Measurements from ENCODE around the gene PTMA. TPM values are rescaled to one million over a fixed set of nuclear protein-coding genes. Genes with fewer than 3 reads are reported as not detected.

The PTMA gene
- total RNA-seq, 1 experiment from 2014 or later, result 1,390 TPM

DNA sequence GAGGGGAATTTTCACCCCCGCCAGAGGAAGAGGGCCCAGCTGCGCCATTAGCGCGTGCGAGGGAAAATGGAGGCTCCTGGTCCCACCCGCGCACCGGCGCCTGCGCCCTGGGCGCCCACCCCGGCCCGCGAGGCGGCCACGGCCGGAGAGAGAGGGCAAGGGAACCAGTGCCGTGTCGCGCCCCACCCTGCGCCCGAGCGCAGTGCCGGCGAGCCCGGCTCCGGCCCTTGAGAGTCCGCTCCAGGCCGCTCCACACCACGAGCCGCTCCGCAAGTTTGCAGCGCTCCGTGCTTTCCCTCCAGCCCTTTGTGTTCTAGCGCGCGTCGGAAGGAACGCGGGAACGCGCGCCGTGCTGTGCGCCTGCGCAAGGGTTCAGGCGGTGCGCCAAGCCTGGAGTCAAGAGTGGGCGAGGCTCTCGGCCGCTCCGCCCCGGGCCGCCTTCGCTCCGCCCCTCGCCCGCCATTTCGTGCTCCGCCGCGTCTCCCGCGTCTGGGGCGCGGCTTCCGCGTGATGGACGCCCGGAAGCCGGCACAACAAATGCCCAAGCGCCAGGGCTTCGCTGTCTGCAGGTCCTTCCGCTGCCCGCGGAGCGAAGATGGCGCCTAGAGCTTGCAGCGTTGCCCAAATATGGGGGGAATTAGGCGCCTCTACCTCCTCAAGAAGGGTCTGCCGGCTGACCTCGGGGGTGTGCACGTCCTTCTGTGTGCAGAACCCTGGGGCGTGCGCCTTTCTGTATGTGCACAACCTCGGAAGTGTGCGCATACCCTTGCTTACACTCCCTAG, 46.1 kb upstream of the PTMA start:
- CTCF ChIA-PET, result no interaction called here
- POLR2A ChIA-PET, result interaction anchor here (1.1 kb wide), 1 partner anchor 11 kb away, joined by 7 read pairs; no protein-coding TSS in a partner anchor
- BruUV-seq (replicated peaks), result no TSS peak
- intact Hi-C loops (cut with micrococcal nuclease; ENCODE audit: unreplicated experiment), result no loop called here
- in situ Hi-C loops (cut with HindIII; ENCODE audit: low pct_unique_long_range_greater_than_20kb, low sequenced_read_pairs), result no loop called here
- ATAC-seq, result peak; percentile 79
- H3K27ac ChIP-seq (ENCODE audit: low read length), result peak overlapping the region; percentile 87
- no peaks in the 10 kb centered on the region for H3K27me3 ChIP-seq (ENCODE audit: control insufficient read depth, insufficient read depth, low read length)
- H3K36me3 ChIP-seq (ENCODE audit: control insufficient read depth, insufficient read depth, low read length), result no peaks in the 10 kb centered on the region
- DNase-seq (ENCODE audit: low read depth, low spot score), result peak; percentile 71
- peak overlapping the region; percentile 40 to 50 for H3K4me3 ChIP-seq (ENCODE audit: low read depth in 2 of 2, low read length in 2 of 2)
- H3K4me1 ChIP-seq (ENCODE audit: control insufficient read depth, insufficient read depth, low read length), result peaks cover 18% of the 10 kb centered on the region
- TF ChIP-seq POLR2AphosphoS5 (IDR thresholded peaks at IDR 0.05; ENCODE audit: low read depth, low read length) (peak; percentile 81), SIN3A (IDR thresholded peaks at IDR 0.05; ENCODE audit: borderline replicate concordance, insufficient read depth, low read depth, low read length) (peak; percentile 31; the same call in 1 of the 2 replicates), TCF7L2 (IDR thresholded peaks at IDR 0.05; ENCODE audit: low read depth, low read length) (peak; percentile 57; the same call in 1 of the 2 replicates)
- TF ChIP-seq, protein P1, sequence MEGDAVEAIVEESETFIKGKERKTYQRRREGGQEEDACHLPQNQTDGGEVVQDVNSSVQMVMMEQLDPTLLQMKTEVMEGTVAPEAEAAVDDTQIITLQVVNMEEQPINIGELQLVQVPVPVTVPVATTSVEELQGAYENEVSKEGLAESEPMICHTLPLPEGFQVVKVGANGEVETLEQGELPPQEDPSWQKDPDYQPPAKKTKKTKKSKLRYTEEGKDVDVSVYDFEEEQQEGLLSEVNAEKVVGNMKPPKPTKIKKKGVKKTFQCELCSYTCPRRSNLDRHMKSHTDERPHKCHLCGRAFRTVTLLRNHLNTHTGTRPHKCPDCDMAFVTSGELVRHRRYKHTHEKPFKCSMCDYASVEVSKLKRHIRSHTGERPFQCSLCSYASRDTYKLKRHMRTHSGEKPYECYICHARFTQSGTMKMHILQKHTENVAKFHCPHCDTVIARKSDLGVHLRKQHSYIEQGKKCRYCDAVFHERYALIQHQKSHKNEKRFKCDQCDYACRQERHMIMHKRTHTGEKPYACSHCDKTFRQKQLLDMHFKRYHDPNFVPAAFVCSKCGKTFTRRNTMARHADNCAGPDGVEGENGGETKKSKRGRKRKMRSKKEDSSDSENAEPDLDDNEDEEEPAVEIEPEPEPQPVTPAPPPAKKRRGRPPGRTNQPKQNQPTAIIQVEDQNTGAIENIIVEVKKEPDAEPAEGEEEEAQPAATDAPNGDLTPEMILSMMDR (IDR thresholded peaks at IDR 0.05), result no peak
- TF ChIP-seq, protein P2, sequence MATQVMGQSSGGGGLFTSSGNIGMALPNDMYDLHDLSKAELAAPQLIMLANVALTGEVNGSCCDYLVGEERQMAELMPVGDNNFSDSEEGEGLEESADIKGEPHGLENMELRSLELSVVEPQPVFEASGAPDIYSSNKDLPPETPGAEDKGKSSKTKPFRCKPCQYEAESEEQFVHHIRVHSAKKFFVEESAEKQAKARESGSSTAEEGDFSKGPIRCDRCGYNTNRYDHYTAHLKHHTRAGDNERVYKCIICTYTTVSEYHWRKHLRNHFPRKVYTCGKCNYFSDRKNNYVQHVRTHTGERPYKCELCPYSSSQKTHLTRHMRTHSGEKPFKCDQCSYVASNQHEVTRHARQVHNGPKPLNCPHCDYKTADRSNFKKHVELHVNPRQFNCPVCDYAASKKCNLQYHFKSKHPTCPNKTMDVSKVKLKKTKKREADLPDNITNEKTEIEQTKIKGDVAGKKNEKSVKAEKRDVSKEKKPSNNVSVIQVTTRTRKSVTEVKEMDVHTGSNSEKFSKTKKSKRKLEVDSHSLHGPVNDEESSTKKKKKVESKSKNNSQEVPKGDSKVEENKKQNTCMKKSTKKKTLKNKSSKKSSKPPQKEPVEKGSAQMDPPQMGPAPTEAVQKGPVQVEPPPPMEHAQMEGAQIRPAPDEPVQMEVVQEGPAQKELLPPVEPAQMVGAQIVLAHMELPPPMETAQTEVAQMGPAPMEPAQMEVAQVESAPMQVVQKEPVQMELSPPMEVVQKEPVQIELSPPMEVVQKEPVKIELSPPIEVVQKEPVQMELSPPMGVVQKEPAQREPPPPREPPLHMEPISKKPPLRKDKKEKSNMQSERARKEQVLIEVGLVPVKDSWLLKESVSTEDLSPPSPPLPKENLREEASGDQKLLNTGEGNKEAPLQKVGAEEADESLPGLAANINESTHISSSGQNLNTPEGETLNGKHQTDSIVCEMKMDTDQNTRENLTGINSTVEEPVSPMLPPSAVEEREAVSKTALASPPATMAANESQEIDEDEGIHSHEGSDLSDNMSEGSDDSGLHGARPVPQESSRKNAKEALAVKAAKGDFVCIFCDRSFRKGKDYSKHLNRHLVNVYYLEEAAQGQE (IDR thresholded peaks at IDR 0.05; ENCODE audit: insufficient read depth in 1 of 2, low read depth in 2 of 2, low read length in 1 of 2), result no peak; a peak in 1 of 4 replicates
- no peaks in the 10 kb centered on the region for H3K9me3 ChIP-seq (ENCODE audit: control insufficient read depth, insufficient read depth, low read depth, low read length)

DNA sequence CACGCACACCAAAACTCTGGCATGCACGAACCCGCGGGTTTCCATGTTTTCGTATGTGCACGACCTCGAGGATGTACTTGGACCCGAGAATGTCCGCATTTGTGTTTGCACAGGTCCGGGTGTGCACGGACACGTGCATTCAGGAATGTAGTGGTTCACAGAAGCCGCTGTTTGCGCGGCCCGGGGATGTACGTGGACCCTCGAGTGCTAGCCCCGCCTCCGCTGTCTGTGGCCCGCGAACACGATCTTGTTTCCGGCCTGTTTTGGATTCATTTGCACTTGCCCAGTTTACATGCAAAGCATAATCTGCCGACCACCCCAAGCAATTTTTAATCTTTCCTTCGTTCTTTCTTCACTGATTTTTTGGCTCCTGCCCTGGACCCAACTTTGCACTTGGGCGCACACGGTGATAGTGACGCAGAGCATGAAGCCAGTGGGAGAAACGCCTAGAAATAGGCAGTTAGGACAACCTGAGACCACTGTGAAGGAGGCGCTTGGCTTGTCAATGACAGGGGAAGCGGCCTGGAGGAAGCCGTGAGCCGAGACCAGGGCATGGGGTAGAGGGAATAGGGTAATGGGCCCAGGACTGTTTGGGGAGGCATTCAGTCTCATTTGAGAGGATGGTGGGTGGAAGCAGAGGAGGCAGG, 45.4 kb upstream of the PTMA start:
- BruUV-seq (replicated peaks), result no TSS peak
- peaks cover 22% of the 10 kb centered on the region for H3K4me1 ChIP-seq (ENCODE audit: control insufficient read depth, insufficient read depth, low read length)
- H3K4me3 ChIP-seq (ENCODE audit: low read depth in 2 of 2, low read length in 2 of 2), result peak overlapping the region; percentile 40 to 41
- CTCF ChIA-PET, result no interaction called here
- intact Hi-C loops (cut with micrococcal nuclease; ENCODE audit: unreplicated experiment) (no loop called here), in situ Hi-C loops (cut with HindIII; ENCODE audit: low pct_unique_long_range_greater_than_20kb, low sequenced_read_pairs) (no loop called here)
- no peak for DNase-seq (ENCODE audit: low read depth, low spot score)
- peak overlapping the region; percentile 87 for H3K27ac ChIP-seq (ENCODE audit: low read length)
- no peaks in the 10 kb centered on the region for H3K27me3 ChIP-seq (ENCODE audit: control insufficient read depth, insufficient read depth, low read length)
- ATAC-seq, result no peak
- no peaks in the 10 kb centered on the region for H3K9me3 ChIP-seq (ENCODE audit: control insufficient read depth, insufficient read depth, low read depth, low read length)
- H3K36me3 ChIP-seq (ENCODE audit: control insufficient read depth, insufficient read depth, low read length), result no peaks in the 10 kb centered on the region
- POLR2A ChIA-PET, result no interaction called here
- TF ChIP-seq, protein P2 (IDR thresholded peaks at IDR 0.05; ENCODE audit: insufficient read depth in 1 of 2, low read depth in 2 of 2, low read length in 1 of 2), result no peak
- TF ChIP-seq SIN3A (IDR thresholded peaks at IDR 0.05; ENCODE audit: borderline replicate concordance, insufficient read depth, low read depth, low read length), result no peak
- no peak for TF ChIP-seq TCF7L2 (IDR thresholded peaks at IDR 0.05; ENCODE audit: low read depth, low read length)
- TF ChIP-seq, protein P1 (IDR thresholded peaks at IDR 0.05), result no peak
- TF ChIP-seq POLR2AphosphoS5 (IDR thresholded peaks at IDR 0.05; ENCODE audit: low read depth, low read length), result no peak

All from Panc1 (cell line).